Head of caudate nucleus (tissue), 42 donors: ENCODE data around the gene TRAK1.
A peak's percentile ranks its signal among the peaks of the same experiment; 100 is the strongest.

Source experiments
- DNase-seq, 42 donors: peaks; one replicate each; pipeline versions ENCODE4 v3.0.0 to v3.0.0-alpha.2; 2020 to 2021; ENCODE audit warnings: mixed read lengths in 7 of 42
- intact Hi-C: fragments of 100-400 bp; cut with DNase I; formaldehyde crosslinking; loops from one replicate; pipeline ENCODE4 v1.15.0; 2022

TRAK1 gene

DNA sequence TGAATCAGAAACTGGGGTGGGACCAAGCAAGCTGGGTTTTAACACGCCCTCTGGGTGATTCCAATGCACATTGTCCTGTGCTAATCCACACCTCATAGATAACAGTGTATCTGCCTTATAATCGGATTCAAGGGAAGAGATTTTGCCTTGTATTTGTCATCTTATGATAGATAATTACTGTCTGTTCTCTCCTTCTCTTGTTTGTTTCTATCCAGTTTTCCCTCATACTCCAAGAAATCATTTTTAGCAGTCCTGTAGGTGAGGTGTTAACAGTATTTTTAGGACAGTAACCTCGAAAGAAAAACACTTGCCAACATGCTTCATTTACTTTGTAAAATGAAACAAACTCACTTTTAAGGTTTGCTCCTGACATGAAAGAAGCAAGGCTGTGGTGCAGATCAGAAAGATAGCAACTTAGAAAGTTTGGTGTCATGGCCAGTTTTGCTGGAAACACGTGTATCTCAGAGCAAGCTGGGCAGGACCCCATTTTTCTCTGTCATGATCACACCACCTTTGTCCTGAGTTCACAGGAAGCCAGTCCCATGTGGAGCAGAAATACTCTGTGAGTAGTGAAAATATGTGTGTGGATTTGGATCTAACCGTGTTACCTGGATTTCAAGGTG, 72.6 kb downstream of the TRAK1 start:
- intact Hi-C loops, result no loop called here
- DNase-seq, result no peak

DNA sequence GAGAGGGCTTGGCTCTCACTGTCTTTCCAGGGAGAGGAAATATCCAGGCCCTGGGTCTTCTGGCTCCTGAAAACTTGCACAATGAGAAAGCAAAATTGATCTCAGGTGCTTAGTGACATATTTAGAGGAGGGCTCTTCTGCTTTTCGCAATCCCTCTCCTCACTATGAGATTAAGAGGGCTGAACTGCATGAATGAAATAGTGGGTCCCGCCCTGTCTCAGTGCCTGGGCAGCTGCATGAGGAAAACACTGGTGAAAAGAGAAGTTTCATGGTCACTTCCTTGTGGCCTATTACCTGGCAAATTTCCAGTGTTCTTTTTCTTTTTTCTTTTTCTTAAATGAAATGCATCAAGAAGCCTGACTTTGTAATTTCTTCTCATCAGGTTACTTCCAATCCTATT, 73.5 kb downstream of the TRAK1 start:
- no peak for DNase-seq
- intact Hi-C loops, result no loop called here

DNA sequence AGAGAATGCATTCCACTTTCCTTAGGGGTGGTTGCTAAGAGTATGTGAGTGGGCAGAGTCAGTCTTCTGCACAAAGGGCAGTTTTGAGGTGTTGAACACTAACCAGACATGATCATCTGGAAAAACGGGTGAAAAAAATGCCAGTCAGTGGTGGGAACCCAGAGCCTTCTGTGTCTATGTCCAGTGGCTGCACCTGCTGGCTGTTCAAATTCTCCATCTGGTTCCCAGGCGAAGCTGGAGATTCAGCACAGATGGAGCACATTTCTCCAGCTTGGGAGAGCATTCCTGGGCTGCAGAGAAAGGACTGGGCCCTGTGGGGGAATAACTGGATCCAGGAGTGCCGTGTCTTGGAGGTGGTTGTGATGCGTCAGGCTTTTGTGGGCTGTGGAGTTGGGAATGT, 74.1 kb downstream of the TRAK1 start:
- no peak for DNase-seq
- intact Hi-C loops, result no loop called here

DNA sequence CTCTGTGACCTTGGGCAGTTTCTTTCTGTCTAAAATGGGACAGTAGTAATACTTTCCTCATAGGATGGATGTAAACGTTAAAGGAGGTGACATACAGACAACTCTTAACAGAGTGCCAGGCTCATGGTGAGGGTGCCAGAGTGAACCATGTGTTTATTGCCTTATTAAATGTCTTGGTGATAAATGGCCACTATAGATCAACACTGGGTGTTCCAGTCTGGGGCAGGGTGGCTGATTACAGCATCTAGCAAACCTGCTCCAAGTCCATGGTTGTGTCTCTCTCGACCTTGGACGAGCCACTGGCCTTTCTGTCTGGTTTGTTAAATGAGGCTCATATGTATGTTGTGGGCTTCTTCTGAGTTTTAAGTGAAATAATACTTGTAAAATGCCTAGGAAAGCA, 75.1 kb downstream of the TRAK1 start:
- no peak for DNase-seq
- intact Hi-C loops, result no loop called here

DNA sequence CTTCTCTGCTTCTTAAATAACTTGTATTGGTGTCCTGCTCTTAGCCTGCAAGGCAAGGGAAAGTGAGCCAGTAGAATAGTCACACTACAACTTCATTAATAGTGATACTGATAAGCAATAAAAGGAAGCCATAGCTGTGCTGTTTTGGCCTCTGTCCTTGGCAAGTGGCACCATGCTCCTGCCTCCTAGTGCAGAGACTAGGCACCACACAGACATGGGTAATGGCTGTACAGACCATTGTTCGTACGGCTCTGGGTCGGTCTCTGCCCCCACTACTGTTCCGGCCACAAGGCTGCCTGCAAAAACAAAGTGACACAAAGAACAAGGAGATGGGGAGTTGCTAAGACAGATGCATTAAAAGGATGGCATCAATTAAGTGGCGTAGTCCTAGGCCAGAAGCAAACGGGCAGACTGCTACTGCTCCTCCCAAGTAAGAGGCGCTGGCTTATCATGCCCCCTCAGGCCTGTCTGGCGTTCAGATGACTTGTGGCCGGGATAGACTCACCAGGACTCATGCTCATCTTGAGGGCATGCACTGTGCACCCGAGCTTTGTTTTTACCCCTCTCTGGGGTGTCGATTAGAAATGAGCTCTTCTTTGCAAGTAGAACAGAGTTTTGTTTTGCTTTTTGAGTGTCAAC, 75.6 kb downstream of the TRAK1 start:
- DNase-seq, result peak in 9 of 42 donors; percentile 25 to 67 (median 48)

DNA sequence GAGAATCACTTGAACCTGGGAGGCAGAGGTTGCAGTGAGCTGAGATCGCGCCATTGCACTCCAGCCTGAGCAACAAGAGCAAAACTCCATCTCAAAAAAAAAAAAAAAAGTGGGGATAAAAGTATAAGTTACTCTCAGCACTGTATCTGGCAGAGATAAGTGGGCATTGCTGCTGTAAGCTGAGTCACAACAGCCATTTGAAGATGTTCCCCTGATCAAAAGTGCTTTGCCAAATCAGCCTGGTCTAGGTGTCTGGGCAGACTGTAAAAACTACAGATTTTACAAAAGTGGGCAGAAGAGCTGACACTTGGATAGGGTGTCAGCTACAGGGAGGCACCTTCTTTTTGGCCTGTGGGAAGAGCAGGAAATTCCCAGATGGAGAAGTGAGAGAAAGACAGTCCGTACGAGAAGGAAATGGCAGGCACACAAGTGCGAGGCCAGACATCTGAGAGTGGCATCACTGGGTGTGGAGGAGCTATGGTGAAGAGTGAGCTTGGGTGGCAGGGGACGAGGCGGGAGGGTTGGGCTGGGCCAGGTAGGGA, 78.5 kb downstream of the TRAK1 start:
- intact Hi-C loops, result no loop called here
- DNase-seq, result no peak

More for the DNA sequence above, 75.6 kb downstream of the TRAK1 start:
- intact Hi-C loops, result no loop called here

DNA sequence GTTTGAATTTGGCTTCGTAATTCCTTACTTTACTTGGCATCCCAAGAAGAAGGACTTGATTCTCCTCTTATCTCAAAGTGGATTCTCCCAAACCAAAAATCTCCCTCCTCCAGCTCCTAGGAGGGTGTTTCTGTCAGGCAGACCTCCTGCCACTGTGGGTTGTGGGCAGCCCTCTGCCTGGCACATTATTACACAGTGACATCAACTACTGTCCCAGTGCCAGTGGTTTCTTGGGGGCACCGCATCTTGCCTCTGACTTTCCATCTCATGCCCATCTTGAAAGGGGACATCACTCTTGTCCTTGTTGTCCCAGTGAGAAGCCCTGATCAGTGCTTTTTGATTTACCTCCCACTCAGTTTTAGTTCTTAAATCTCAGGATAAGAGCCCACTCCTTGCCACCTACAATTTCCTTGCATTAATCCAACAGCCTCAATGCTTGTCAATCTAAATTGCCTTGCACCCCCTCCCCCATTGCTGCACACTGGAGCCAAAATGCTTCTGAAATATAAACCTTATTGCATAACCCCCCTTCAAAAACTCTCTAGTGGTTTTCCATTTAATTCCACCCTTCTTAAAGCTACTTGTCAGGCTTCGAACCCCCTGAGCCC, 81.0 kb downstream of the TRAK1 start:
- peak in 4 of 42 donors; percentile 43 to 62 (median 53) for DNase-seq
- intact Hi-C loops, result no loop called here

DNA sequence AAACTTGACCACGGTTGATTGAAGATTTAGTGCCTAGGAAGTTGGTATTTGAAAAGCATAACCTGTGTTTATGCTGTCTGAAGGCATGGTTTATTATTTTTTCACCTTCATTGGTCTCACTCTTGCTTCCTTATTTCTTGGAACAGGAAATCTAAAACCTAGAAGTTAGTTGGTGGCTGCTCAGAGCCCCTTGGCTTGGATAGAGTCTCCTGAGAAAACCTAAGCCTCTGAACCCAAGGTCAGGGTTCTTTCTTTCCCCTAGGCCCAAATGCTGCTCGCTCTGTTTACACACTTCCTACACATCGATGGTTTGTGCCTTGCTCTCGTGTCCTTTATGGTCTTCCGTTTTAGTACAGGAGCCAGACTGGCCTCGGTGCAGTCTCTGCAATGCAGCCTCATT, 82.2 kb downstream of the TRAK1 start:
- intact Hi-C loops, result no loop called here
- no peak for DNase-seq

DNA sequence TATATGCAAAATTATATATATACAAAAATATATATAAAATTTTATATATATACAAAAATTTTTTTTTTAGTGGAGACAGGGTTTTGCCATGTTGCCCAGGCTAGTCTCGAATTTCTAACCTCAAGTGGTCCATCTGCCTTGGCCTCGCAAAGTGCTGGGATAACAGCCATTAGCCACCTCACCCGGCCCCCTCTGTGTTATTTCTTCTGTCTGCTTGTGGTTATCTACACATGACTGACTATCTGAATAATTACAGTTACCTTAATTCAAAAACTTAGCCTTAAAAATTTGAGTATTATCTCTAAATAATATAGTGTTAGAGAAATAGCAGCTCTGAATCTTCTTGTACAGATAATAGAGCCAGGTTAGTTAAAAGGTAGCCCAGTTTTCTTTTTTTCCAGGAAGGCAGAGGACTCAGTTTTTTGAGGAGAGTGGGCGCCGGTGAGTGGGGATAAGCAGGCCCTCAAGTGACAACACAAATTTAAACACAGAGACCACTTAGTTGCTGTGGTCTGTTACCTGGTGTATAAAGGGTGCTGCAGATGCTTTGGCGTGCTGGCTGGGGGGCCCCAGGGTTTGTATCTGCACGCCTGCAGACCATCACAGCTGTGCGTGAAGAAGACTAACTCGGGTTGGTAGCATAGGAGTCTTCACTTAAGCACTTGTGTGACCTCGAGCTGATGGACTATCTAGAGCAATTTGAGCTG, 83.7 kb downstream of the TRAK1 start:
- intact Hi-C loops, result no loop called here

DNA sequence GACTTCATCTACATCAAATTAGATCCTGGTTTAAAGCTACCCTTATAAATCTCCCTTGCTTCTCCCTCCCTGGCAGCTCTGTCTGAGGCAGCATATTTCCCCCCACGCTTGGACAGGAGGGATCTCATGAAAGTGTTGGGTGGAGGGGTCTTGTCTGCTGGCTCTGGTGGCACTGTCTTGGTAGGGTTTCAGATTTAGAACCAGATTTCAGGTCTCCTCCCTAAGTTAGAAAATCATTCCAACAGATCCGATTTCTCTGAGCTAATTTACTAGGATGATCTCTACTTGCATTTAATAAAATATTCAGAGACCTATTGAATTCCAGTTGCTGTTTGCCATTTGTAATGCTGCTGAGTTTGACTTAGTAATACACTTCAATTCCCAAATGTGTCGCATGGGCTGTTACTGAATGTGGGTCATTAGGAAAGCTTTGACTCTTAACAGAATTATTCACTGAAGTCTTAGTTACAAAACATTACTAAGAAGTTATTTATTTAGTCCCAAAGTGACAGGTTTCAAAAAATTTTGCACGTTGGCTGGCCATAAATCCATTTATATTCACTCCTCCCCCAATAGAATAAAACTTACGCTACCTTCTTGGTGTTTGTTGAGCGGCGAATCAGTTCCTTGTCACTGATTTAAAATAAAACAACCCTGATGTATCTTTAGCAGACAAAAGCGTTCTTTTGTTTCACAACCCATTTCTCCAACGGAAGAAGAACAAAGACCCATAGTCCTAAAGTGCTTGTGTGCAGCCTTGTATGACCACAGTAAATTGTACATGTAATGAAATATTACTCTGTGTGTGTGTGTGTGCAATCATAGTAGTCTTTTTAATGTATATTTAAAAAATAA, 84.5 kb downstream of the TRAK1 start:
- intact Hi-C loops, result no loop called here
- peak in 1 of 42 donors; percentile 24 for DNase-seq

More for the DNA sequence above, 83.7 kb downstream of the TRAK1 start:
- no peak for DNase-seq

DNA sequence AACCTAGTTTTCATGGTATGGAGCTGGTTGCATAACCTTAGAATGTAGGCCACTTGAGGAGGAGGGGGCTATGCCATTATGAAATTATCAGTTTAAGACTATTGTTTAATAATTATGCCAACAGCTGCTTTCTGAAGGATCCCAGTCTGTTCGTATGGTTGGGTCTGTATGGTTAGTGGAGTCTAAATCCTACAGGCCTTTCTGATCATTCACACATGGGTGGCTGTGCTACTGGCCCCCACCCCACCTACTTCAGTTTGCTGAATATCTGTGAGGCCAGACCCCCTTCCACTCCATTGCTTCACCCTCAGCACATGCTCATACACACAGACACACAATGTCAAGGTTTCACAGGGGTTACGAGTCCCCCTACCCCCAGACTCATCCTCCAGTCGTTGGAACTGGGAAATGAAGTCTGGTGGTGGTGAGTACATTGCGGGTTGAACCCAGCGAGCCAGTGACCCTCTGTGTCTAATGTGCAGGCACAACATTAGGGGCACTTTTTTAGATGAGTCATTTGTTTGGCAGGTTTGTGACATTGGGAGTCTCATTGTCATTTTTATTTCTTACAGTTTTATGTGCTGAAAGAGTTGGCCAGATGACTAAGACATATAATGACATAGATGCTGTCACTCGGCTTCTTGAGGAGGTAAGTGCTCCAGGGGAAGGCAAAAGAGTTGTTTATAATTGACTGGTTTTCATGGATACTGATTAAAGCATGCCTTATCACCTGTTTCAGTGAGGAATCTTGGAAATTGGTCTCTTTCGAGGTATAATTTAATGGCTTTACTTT, 85.3 kb downstream of the TRAK1 start:
- DNase-seq, result no peak
- intact Hi-C loops, result no loop called here

DNA sequence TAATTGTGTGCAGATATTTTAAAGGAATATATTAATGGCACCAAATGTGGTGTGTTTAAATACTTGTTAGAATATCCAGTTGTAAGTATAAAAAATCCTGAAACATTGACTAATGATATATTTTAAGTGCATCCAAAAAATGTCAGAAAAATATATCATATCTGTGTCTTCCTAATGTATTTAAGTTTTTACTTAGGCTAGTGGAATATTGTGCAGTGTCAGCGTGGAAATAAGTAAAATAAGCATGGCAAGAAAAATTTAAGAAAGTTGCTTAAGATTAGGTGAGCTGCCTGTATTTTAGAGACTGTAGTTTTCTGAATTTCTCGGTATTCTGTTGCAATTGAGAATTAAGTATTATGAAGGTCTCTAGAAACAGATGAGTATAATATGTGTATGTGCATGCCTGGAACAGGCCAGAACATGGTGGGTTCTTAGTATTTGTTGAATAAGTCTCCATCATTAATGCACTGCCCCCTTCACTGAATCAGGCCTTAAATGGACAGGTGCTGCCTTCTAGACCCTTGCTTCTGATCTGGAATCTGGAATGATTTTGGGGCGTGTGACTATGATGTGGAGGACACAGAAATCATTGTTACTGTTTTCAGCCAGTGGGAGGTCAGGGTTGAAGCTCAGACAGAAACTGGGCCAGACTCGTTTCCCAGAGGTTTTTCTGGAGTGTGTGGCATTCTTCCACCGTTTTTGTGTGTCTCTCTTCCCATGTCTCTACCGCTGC, 86.1 kb downstream of the TRAK1 start:
- intact Hi-C loops, result no loop called here
- DNase-seq, result peak in 1 of 42 donors; percentile 41

DNA sequence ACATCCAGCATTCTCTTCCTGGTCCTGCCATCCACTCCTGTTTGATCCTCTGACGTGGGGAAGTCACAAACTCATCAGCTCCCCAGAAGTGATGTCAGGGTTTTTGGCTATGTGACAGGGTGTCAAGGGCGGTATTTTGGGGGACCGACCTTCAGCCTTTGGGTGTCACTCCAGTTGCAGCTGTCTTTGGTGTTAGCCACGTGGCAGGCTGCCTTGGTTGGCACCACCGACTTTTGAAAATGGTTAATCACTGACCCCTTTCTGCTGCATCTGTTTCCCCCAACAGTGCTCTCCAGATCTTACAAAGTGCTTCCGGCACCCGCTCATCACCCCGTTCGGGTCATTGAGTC, 86.6 kb downstream of the TRAK1 start:
- DNase-seq, result no peak
- intact Hi-C loops, result no loop called here

DNA sequence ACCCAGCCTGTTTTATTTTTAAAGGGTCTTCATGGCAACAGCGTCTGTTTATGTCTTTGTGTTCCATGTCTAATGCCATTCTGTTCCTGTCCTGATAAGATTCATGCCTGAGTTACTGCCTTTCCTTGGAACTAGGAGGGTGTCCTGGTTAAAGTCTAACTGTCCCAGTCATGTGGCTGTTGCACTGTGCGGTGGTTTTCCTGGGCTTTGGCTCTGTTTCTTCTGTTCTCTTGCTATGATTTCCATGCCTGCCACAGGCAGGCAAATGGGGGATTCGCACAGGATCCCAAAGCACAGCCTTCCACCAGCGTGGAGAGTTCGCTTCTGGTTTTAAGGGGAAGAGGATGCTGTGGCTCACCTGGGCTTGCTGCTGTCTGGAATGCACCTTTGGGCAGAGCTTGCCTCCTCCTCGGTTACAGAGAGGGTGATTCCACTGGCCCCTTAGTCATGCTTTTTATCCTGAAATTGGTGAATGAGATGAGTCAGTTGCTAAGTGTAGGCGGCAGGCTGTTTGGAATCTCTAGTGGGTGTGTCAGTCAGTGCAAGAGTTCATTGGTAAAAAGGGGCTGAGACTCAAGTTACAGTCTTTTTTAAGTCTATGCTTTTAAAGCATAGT, 88.1 kb downstream of the TRAK1 start:
- peak in 22 of 42 donors; percentile 27 to 79 (median 62) for DNase-seq
- intact Hi-C loops, result no loop called here

DNA sequence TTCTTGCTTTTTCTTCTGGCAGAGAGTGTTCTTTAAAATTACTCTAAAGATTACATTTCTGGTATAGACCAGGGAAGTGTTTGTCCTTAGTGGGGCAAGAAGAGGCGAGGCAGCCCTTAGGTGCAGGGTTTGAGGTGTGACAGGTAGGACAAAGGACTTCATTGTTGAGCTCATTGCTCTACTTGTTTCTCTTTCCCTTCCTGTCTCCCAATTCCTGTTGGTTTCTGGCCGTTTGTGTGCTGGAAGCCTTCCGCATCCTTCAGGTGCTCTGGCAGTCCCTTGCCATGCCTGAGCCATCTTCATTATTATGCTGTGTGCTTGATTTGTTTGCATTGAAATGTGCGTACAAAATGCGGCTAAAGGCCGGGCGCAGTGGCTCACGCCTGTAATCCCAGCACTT, 89.7 kb downstream of the TRAK1 start:
- no peak for DNase-seq
- intact Hi-C loops, result no loop called here

DNA sequence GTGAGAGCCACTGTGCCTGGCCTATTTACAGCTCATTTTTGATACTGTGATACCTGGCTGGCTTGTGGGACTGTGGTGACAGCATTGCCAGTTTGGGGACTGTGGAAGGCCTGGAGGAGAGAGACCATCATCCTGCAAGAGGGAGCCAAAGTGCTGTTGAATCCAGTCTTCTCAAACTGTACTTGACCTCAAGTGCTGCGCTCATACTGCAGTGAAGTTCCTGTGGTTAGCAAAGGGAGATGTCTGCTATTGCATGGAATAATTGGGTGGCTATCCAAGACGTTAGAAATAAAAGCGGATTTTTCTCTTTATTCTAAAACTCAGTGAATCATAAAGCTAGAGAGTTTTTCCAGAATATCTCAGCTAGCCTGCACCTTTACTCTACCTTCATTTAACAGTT, 91.4 kb downstream of the TRAK1 start:
- intact Hi-C loops, result no loop called here
- DNase-seq, result no peak

DNA sequence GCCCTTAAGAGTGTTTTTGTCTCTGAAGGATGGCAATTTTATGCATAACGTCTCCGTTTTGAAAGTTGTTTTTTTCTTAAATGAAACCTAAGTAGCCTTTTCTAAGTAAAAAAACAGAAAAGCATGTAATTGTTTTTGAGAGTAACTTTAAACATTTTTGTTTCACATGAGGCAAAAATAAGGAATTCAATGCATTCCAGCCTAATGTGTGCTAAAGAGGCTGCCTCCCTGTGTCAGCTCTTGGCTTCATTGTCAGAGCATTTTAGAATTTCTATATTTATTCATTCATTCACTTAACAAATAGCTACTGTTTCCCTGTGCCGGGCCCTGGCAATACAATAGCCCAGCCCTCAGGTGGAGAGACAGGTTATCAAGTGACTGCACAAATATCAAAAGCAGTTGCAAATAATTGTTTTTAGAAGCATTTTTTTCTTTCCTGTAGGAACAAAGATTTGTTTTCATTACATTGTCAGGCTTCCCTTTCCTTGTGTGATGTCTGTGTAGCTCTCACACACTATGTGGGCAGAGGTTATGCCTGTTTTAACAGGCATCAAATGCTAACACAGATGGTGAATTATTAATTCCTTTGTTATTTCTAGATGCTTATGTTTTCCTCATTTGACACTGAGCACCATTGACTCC, 93.0 kb downstream of the TRAK1 start:
- no peak for DNase-seq
- intact Hi-C loops, result no loop called here
